Fibroblast of lung (primary cell): ENCODE measurements around the gene SENP1.

Experiments used
- EZH2 ChIP-seq: IDR thresholded peaks from 2 replicates; pipeline ENCODE4 v1.5.1; 2012; ENCODE audit warnings: low read length, control low read depth, mild to moderate bottlenecking; ENCODE audit errors: missing control alignments
- TF ChIP-seq, protein P1 (sequence below), 2 donors: IDR thresholded peaks in 1 of 2; conservative IDR thresholded peaks in 1 of 2; 1 replicate in 1 of 2; 2 replicates in 1 of 2; pipeline ENCODE4 v1.5.1; 2011 to 2012; ENCODE audit warnings: low read length in 2 of 2, control low read depth in 1 of 2, inconsistent platforms in 1 of 2, low read depth in 1 of 2, mild to moderate bottlenecking in 1 of 2

DNA sequence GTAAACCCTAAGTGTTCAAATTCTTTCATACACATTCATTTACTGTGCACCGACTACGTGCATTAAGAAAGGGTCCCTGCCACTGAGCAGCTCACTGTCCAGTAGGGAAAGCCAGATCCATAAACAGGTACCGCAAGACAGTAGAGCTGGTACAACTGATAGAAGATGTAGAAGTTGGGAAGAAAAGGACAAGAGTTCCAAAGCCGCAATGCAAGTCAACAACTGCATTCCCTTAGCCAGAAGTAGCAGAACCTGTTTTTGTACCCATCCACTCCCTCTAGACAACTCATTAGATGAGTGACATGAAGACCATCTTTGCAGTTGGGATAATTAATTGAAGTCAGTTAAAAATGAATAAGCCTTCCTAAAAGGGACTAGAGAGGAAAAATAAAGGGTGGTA, 1.3 kb downstream of the SENP1 start:
- TF ChIP-seq, protein P1, sequence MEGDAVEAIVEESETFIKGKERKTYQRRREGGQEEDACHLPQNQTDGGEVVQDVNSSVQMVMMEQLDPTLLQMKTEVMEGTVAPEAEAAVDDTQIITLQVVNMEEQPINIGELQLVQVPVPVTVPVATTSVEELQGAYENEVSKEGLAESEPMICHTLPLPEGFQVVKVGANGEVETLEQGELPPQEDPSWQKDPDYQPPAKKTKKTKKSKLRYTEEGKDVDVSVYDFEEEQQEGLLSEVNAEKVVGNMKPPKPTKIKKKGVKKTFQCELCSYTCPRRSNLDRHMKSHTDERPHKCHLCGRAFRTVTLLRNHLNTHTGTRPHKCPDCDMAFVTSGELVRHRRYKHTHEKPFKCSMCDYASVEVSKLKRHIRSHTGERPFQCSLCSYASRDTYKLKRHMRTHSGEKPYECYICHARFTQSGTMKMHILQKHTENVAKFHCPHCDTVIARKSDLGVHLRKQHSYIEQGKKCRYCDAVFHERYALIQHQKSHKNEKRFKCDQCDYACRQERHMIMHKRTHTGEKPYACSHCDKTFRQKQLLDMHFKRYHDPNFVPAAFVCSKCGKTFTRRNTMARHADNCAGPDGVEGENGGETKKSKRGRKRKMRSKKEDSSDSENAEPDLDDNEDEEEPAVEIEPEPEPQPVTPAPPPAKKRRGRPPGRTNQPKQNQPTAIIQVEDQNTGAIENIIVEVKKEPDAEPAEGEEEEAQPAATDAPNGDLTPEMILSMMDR (conservative IDR thresholded peaks at IDR 0.05 in 1 of 2, IDR thresholded peaks at IDR 0.05 in 1 of 2; ENCODE audit: low read depth in 1 of 2, low read length in 2 of 2), result no peak
- no peak for TF ChIP-seq EZH2
